ENCODE results near the gene CHRM3.

DNA sequence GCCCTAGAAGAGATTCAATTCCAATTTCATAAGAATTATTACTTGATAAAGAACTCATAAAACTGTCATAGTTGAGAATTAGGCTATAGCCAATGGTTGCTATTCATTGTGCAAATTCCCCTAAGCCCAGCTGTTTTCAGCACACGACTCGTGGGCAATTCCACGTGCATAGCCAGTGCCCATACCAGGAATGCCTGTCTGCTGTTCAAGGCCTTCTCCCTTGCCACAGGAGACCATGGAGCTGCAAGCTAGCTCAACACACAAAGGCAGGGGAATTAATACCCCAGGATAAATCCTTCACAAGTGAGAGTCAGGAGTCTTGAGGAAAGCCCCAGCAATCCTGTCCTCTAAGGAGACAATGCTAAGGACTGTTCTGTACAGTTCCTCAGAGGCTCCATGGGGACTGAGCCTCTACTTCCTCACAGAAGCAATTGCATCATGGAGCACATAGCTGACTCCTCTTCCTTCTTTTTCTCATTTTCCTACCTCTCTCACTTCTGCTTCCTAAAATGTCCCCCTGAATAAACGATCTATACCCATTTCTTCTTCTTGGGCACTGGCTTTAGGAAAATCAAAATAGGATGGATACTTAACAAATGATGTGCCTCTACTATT is 19.1 kb upstream of the CHRM3 start:
- TF ChIP-seq, protein P1, sequence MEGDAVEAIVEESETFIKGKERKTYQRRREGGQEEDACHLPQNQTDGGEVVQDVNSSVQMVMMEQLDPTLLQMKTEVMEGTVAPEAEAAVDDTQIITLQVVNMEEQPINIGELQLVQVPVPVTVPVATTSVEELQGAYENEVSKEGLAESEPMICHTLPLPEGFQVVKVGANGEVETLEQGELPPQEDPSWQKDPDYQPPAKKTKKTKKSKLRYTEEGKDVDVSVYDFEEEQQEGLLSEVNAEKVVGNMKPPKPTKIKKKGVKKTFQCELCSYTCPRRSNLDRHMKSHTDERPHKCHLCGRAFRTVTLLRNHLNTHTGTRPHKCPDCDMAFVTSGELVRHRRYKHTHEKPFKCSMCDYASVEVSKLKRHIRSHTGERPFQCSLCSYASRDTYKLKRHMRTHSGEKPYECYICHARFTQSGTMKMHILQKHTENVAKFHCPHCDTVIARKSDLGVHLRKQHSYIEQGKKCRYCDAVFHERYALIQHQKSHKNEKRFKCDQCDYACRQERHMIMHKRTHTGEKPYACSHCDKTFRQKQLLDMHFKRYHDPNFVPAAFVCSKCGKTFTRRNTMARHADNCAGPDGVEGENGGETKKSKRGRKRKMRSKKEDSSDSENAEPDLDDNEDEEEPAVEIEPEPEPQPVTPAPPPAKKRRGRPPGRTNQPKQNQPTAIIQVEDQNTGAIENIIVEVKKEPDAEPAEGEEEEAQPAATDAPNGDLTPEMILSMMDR (conservative IDR thresholded peaks at IDR 0.05; ENCODE audit: low read depth in 2 of 2), result no peak
- TF ChIP-seq POLR2AphosphoS5 (IDR thresholded peaks at IDR 0.05; ENCODE audit: low read depth) (no peak), JUNB (IDR thresholded peaks at IDR 0.05; ENCODE audit: unreplicated experiment) (no peak), EZH2 (IDR thresholded peaks at IDR 0.05; ENCODE audit: low read depth, unreplicated experiment) (no peak), NANOG (IDR thresholded peaks at IDR 0.05; ENCODE audit: borderline replicate concordance) (no peak), CREB1 (CRISPR knock-in tag; IDR thresholded peaks at IDR 0.05; ENCODE audit: low read depth) (no peak), EZH2phosphoT487 (IDR thresholded peaks at IDR 0.05; ENCODE audit: unreplicated experiment) (no peak), STAT1 (IDR thresholded peaks at IDR 0.05; ENCODE audit: unreplicated experiment) (no peak)
- TF ChIP-seq, protein P2, sequence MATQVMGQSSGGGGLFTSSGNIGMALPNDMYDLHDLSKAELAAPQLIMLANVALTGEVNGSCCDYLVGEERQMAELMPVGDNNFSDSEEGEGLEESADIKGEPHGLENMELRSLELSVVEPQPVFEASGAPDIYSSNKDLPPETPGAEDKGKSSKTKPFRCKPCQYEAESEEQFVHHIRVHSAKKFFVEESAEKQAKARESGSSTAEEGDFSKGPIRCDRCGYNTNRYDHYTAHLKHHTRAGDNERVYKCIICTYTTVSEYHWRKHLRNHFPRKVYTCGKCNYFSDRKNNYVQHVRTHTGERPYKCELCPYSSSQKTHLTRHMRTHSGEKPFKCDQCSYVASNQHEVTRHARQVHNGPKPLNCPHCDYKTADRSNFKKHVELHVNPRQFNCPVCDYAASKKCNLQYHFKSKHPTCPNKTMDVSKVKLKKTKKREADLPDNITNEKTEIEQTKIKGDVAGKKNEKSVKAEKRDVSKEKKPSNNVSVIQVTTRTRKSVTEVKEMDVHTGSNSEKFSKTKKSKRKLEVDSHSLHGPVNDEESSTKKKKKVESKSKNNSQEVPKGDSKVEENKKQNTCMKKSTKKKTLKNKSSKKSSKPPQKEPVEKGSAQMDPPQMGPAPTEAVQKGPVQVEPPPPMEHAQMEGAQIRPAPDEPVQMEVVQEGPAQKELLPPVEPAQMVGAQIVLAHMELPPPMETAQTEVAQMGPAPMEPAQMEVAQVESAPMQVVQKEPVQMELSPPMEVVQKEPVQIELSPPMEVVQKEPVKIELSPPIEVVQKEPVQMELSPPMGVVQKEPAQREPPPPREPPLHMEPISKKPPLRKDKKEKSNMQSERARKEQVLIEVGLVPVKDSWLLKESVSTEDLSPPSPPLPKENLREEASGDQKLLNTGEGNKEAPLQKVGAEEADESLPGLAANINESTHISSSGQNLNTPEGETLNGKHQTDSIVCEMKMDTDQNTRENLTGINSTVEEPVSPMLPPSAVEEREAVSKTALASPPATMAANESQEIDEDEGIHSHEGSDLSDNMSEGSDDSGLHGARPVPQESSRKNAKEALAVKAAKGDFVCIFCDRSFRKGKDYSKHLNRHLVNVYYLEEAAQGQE (IDR thresholded peaks at IDR 0.05; ENCODE audit: unreplicated experiment), result no peak
- TF ChIP-seq, protein P3, sequence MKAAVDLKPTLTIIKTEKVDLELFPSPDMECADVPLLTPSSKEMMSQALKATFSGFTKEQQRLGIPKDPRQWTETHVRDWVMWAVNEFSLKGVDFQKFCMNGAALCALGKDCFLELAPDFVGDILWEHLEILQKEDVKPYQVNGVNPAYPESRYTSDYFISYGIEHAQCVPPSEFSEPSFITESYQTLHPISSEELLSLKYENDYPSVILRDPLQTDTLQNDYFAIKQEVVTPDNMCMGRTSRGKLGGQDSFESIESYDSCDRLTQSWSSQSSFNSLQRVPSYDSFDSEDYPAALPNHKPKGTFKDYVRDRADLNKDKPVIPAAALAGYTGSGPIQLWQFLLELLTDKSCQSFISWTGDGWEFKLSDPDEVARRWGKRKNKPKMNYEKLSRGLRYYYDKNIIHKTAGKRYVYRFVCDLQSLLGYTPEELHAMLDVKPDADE (IDR thresholded peaks at IDR 0.05), result no peak

Data from GM23338 (cell line).